ENCODE results near the gene BMP8B. TPM values are rescaled to one million over a fixed set of nuclear protein-coding genes. Genes with fewer than 3 reads are reported as not detected.

The BMP8B gene
- total and polyA plus RNA-seq, 2 of the 8 experiments (the other 6 are each of a cell fraction or from before 2014, with no cell fraction given), result 0.37 to 0.50 TPM

GRCh38 chr1:39711966-39712340 is 76.7 kb downstream of the BMP8B start (continued):
- peak; percentile 71; the same call in 1 of the 2 replicates for TF ChIP-seq ATF2 (IDR thresholded peaks at IDR 0.05; ENCODE audit: low read length)
- peak; percentile 98 for TF ChIP-seq TCF12 (IDR thresholded peaks at IDR 0.05; ENCODE audit: low read depth, low read length)
- peak; percentile 85 for TF ChIP-seq SP1 (IDR thresholded peaks at IDR 0.05; ENCODE audit: low read depth, low read length)
- TF ChIP-seq EZH2 (IDR thresholded peaks at IDR 0.05; ENCODE audit: low read depth, low read length, severe bottlenecking), result no peak
- peak in 1 of 2 experiments; percentile 80; a peak in 1 of 3 replicates for TF ChIP-seq EP300 (IDR thresholded peaks at IDR 0.05; ENCODE audit: borderline replicate concordance in 1 of 2, low read depth in 2 of 2, low read length in 2 of 2)
- TF ChIP-seq PHF8 (conservative IDR thresholded peaks at IDR 0.05; ENCODE audit: low read depth, low read length), result no peak
- TF ChIP-seq NANOG (IDR thresholded peaks at IDR 0.05; ENCODE audit: insufficient read depth, low read depth, low read length, poor library complexity, severe bottlenecking), result peak; percentile 96
